NB4 (cell line): ENCODE measurements around the gene PPP1R2.
A peak's percentile ranks its signal among the peaks of the same experiment; 100 is the strongest.

Experiments
- DNase-seq: peaks from one replicate; pipeline ENCODE4 v3.0.0; 2010; ENCODE audit warnings: low read depth
- H3K4me3 ChIP-seq: one replicate; pipeline ENCODE4 v1.5.1; 2011; ENCODE audit warnings: mild to moderate bottlenecking, low read depth, low read length, moderate library complexity
- CTCF ChIP-seq: IDR thresholded peaks from one replicate; pipeline ENCODE4 v1.5.1; 2012; ENCODE audit warnings: low read depth, low read length
- MAX ChIP-seq: IDR thresholded peaks from 2 replicates; pipeline ENCODE4 v1.6.1; 2011; ENCODE audit warnings: low read depth, low read length
- MYC ChIP-seq: IDR thresholded peaks from 2 replicates; pipeline ENCODE4 v1.6.1; 2011; ENCODE audit warnings: low read depth, low read length
- POLR2A ChIP-seq: IDR thresholded peaks from 2 replicates; pipeline ENCODE4 v1.6.1; 2011; ENCODE audit warnings: mild to moderate bottlenecking; ENCODE audit not compliant: insufficient read length; ENCODE audit errors: extremely low read depth

Gene PPP1R2

GRCh38 chr3:195584543-195584870 lies 41.4 kb upstream of the PPP1R2 start:
- no peak overlapping the region for H3K4me3 ChIP-seq
- TF ChIP-seq MAX (no peak), CTCF (no peak), POLR2A (no peak), MYC (no peak)
- no peak for DNase-seq

- no peak for DNase-seq
- H3K4me3 ChIP-seq: no peak within 1 kb of the TSS
- TF ChIP-seq POLR2A: no peak
- no peak for TF ChIP-seq MYC
- TF ChIP-seq MAX: no peak
- no peak for TF ChIP-seq CTCF
Measured at GRCh38 chr3:195583831-195584542, 40.9 kb upstream of the PPP1R2 start, which contains the start of gene APOD. Gene APOD (minus strand): TSS chr3:195583940. CDS start chr3:195579461, 4,479 bp downstream.

GRCh38 chr3:195582947-195583346 lies 39.8 kb upstream of the PPP1R2 start:
- peak; percentile 20 for DNase-seq
- TF ChIP-seq POLR2A (no peak), MYC (no peak), MAX (no peak), CTCF (no peak)
- H3K4me3 ChIP-seq: no peak overlapping the region

GRCh38 chr3:195580744-195581443 lies 37.8 kb upstream of the PPP1R2 start:
- H3K4me3 ChIP-seq: no peak overlapping the region
- no peak for TF ChIP-seq MYC
- no peak for TF ChIP-seq MAX
- no peak for TF ChIP-seq POLR2A
- TF ChIP-seq CTCF: no peak
- DNase-seq: no peak

GRCh38 chr3:195579281-195579680 lies 36.2 kb upstream of the PPP1R2 start:
- H3K4me3 ChIP-seq: no peak overlapping the region
- TF ChIP-seq CTCF (no peak), MAX (no peak), POLR2A (no peak), MYC (no peak)
- DNase-seq: no peak
